HepG2 (cell line): ENCODE data around the gene RUSC1. TPM values are rescaled to one million over a fixed set of nuclear protein-coding genes. Genes with fewer than 3 reads are reported as not detected.

Experiments used
- HMG20A ChIP-seq: IDR thresholded peaks from 2 replicates; pipeline ENCODE4 v1.6.1; 2016; ENCODE audit warnings: borderline replicate concordance
- PHB2 ChIP-seq: fragments of 450-650 bp; IDR thresholded peaks from 2 replicates; pipeline ENCODE4 v1.6.1; 2018; ENCODE audit not compliant: partially characterized antibody
- SRY ChIP-seq: sonication (generic); formaldehyde crosslinking; IDR thresholded peaks from 2 replicates; pipeline ENCODE4 v1.8.0; 2022; ENCODE audit warnings: mild to moderate bottlenecking, missing genetic modification reagents
- ZNF234 ChIP-seq: sonication (generic); formaldehyde crosslinking; conservative IDR thresholded peaks from 2 replicates; pipeline ENCODE4 v1.5.1; 2020; ENCODE audit warnings: mild to moderate bottlenecking, missing genetic modification reagents
- polyA plus RNA-seq, 8 experiments: library from polyadenylated mRNA; depleted of rRNA in 3 of 8; stranded (reverse) in 7 of 8; unstranded in 1 of 8; fragments of >200 nt; fragmentation: Illumina TruSeq in 4 of 8; extraction: Trizol in 4 of 8; gene quantifications; 2 replicates each; pipeline versions ENCODE4 v1.2.1 to v1.2.3, GENCODE V29; 2011 to 2016; ENCODE audit warnings: low read depth in 4 of 8, missing spikeins in 1 of 8, mixed read lengths in 1 of 8; ENCODE audit not compliant: insufficient read depth in 1 of 8
- total RNA-seq, 5 experiments: library from RNA; depleted of rRNA; stranded (reverse); fragments of >200 nt; fragmentation: Illumina TruSeq; extraction: Trizol; gene quantifications; 2 replicates each; pipeline ENCODE4 v1.2.3, GENCODE V29; 2016; ENCODE audit warnings: low read depth in 1 of 5
- TF ChIP-seq, protein P1 (sequence below), 2 experiments: fragments of 450-650 bp in 1 of 2; sonication (generic) in 1 of 2; formaldehyde crosslinking in 1 of 2; IDR thresholded peaks; 2 replicates each; pipeline versions ENCODE4 v1.6.1 to v1.8.0; 2016 to 2022; ENCODE audit warnings: antibody characterized with exemption in 1 of 2, mild to moderate bottlenecking in 1 of 2, missing genetic modification reagents in 1 of 2

Gene RUSC1
- total and polyA plus RNA-seq, 2 of the 13 experiments (the other 11 are each of a cell fraction or from before 2014, with no cell fraction given) = 18.7 to 20.4 TPM

DNA sequence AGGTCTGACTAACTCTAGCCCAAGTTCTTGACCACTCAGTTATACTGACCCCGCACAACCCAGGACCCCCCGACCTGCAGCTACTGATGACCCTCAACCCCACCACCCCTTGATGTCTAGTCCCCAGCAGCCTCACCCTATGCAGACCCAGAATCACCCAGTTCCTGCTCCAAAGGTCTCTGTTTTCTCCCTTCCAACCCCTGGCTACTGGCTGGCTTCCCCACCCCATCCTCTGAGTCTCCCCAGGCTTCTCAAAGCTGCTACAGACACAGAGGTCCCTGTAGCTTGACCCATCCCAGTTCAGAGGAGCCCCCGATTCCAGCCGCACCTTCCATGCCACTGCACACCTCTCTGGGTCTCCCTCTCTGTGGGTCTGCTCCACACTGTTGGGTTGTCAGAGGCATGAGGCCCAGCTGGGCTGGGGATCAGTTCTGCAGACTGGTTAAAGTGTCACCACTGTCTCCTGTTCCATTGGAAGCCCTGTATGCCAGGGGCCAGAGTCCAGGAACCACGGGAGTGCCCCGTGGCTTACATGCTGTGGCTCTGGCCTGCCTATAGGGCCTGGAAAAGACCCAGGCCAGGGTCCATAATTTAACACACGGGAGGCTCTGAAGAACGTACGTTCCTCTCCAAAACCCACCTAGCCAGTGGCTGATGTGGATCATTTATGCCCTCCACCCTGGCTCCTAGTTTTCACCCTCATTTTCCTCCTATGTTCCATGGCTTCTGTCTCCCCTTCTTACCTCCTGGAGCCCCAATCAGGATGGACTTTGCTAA, 20.0 kb upstream of the RUSC1 start (continued):
- TF ChIP-seq PHB2 (no peak), HMG20A (peak; percentile 81; the same call in 1 of the 2 replicates), ZNF234 (no peak), SRY (peak; percentile 47; the same call in 1 of the 2 replicates)
- TF ChIP-seq, protein P1, sequence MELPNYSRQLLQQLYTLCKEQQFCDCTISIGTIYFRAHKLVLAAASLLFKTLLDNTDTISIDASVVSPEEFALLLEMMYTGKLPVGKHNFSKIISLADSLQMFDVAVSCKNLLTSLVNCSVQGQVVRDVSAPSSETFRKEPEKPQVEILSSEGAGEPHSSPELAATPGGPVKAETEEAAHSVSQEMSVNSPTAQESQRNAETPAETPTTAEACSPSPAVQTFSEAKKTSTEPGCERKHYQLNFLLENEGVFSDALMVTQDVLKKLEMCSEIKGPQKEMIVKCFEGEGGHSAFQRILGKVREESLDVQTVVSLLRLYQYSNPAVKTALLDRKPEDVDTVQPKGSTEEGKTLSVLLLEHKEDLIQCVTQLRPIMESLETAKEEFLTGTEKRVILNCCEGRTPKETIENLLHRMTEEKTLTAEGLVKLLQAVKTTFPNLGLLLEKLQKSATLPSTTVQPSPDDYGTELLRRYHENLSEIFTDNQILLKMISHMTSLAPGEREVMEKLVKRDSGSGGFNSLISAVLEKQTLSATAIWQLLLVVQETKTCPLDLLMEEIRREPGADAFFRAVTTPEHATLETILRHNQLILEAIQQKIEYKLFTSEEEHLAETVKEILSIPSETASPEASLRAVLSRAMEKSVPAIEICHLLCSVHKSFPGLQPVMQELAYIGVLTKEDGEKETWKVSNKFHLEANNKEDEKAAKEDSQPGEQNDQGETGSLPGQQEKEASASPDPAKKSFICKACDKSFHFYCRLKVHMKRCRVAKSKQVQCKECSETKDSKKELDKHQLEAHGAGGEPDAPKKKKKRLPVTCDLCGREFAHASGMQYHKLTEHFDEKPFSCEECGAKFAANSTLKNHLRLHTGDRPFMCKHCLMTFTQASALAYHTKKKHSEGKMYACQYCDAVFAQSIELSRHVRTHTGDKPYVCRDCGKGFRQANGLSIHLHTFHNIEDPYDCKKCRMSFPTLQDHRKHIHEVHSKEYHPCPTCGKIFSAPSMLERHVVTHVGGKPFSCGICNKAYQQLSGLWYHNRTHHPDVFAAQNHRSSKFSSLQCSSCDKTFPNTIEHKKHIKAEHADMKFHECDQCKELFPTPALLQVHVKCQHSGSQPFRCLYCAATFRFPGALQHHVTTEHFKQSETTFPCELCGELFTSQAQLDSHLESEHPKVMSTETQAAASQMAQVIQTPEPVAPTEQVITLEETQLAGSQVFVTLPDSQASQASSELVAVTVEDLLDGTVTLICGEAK (IDR thresholded peaks at IDR 0.05) = no peak
- TF ChIP-seq, protein P1 (CRISPR knock-in tag; IDR thresholded peaks at IDR 0.05) = peak; percentile 78
